ENCODE data around the gene LCN9.

Gene LCN9

DNA sequence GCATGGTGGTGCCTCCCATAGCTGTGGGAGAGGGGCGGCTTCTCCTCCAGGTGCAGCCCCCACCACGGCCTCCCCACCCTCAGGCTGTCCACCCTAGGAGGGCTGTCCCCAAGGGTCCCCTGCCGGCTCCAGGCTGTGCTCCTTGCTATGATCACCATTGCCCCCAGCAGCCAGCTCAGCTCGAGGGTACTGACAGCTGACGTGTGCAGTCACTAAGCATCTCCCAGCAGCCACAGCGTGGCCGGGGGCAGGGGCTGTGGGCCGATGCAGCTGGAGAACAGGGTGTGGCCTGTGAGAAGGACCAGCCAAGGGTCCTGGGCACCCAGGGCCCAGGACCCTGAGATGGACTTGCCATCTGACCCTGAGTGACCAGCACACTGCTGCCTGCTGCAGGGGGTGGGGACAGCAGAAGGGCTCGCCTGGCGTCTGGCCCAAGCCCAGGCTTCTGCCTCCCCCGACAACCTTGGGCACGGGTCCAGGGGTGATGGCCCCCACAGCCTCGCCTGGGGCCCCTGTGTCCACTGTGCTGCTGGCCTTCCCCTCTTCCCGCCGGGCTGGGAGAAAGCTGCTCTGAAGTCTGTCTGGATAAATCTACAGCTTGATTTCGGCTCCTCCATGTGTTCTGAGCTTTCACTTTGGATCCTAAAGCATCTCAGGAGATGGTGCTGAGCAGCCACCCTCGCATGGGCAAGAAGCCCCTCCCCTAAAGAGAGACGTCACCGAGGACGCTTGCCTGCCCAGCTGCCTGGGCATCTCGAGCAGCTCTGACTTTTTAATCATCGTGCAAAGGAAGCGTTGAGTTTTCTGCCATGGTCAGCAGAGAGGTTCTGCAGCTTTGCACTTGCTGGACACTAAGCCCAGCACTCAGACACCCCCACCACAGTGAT lies 44.4 kb downstream of the LCN9 start:
- no peak overlapping the region for H3K4me2 ChIP-seq (ENCODE audit: low read length)
- H3K56ac ChIP-seq (ENCODE audit: low read length) = no peak overlapping the region
- no peak overlapping the region for H4K5ac ChIP-seq (ENCODE audit: low read length)
- no peaks in the 10 kb centered on the region for H3K27me3 ChIP-seq (ENCODE audit: insufficient read depth, low read length, poor library complexity)
- no peak overlapping the region for H4K8ac ChIP-seq (ENCODE audit: low read depth, low read length)
- no peaks in the 10 kb centered on the region for H3K79me1 ChIP-seq (ENCODE audit: low read length)
- H2AK5ac ChIP-seq (ENCODE audit: low read length) = no peak overlapping the region
- H2BK120ac ChIP-seq (ENCODE audit: low read depth, low read length) = no peak overlapping the region
- no peaks in the 10 kb centered on the region for H3K4me1 ChIP-seq (ENCODE audit: control insufficient read depth, low read depth, low read length)
- H3K36me3 ChIP-seq (ENCODE audit: control insufficient read depth, insufficient read depth, low read length) = no peaks in the 10 kb centered on the region
- no peak overlapping the region for H3K4ac ChIP-seq (ENCODE audit: low read depth, low read length)
- no peak overlapping the region for H3K9ac ChIP-seq (ENCODE audit: low read length)
- no peak overlapping the region for H3K27ac ChIP-seq (ENCODE audit: low read depth, low read length)
- no peak overlapping the region for H3K23ac ChIP-seq (ENCODE audit: low read length)
- no peak overlapping the region for H2BK15ac ChIP-seq (replicated peaks; ENCODE audit: low read depth)
- H3K18ac ChIP-seq (ENCODE audit: low read length) = no peak overlapping the region
- WGBS (ENCODE audit: extremely low coverage, insufficient coverage, low lambda C conversion rate) = no CpG with 5 or more reads among the region's 23 CpGs
- no peak overlapping the region for H3K4me3 ChIP-seq (ENCODE audit: low read length)
- no peaks in the 10 kb centered on the region for H3K79me2 ChIP-seq (ENCODE audit: control insufficient read depth, insufficient read depth, low read length)
- H2BK5ac ChIP-seq (ENCODE audit: low read length) = no peak overlapping the region
- DNase-seq = no peak

DNA sequence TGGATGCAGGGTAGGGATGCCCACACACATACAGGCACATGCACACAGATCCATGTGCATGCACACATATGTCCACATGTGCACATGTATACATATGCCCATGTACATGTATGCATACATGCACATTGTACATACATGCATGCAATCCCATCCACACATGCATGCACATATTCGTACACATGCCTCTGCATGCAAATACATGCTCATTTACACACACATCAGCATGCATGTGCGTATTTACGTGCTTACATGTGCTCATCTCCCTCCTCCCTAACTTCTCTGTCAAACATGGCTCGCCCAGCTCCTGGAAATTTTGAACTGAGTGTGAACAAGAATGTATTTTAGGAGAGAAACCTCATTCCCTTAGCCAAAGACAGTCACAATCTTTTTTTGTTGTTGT lies 45.1 kb downstream of the LCN9 start:
- Histone ChIP-seq H3K4me3 (ENCODE audit: low read length) (no peak overlapping the region), H3K36me3 (ENCODE audit: control insufficient read depth, insufficient read depth, low read length) (no peaks in the 10 kb centered on the region), H2BK15ac (replicated peaks; ENCODE audit: low read depth) (no peak overlapping the region), H3K27me3 (ENCODE audit: insufficient read depth, low read length, poor library complexity) (no peaks in the 10 kb centered on the region), H3K56ac (ENCODE audit: low read length) (no peak overlapping the region), H2BK120ac (ENCODE audit: low read depth, low read length) (no peak overlapping the region), H3K4me1 (ENCODE audit: control insufficient read depth, low read depth, low read length) (no peaks in the 10 kb centered on the region), H3K4me2 (ENCODE audit: low read length) (no peak overlapping the region), H3K9ac (ENCODE audit: low read length) (no peak overlapping the region), H4K8ac (ENCODE audit: low read depth, low read length) (no peak overlapping the region), H2BK5ac (ENCODE audit: low read length) (no peak overlapping the region), H3K4ac (ENCODE audit: low read depth, low read length) (no peak overlapping the region), H3K23ac (ENCODE audit: low read length) (no peak overlapping the region), H3K18ac (ENCODE audit: low read length) (no peak overlapping the region), H2AK5ac (ENCODE audit: low read length) (no peak overlapping the region), H3K27ac (ENCODE audit: low read depth, low read length) (no peak overlapping the region), H3K79me2 (ENCODE audit: control insufficient read depth, insufficient read depth, low read length) (no peaks in the 10 kb centered on the region), H4K5ac (ENCODE audit: low read length) (no peak overlapping the region), H3K79me1 (ENCODE audit: low read length) (no peaks in the 10 kb centered on the region)
- DNase-seq = no peak
- WGBS (ENCODE audit: extremely low coverage, insufficient coverage, low lambda C conversion rate) = no CpG with 5 or more reads among the region's 4 CpGs

DNA sequence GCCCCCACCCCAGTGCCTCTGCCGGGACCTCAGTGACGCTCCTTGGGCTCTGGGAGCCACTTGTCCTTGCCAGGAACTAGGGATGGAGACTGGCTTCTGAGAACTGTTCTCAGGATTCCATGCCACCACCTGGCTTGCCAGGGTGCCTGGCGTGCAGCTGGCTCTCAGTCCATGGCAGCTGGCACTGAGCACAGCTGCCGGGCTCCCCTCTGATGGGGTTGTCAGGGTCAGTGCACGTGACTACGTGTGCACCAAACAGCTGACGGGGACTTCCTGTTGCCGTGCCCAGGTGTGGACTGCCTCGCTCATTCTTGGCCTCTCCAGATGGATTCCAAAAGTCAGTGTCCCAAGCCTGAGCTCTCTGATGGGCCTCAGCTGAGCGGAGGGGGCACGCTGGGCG lies 48.3 kb downstream of the LCN9 start:
- Histone ChIP-seq H3K79me2 (ENCODE audit: control insufficient read depth, insufficient read depth, low read length) (no peaks in the 10 kb centered on the region), H4K8ac (ENCODE audit: low read depth, low read length) (no peak overlapping the region), H3K18ac (ENCODE audit: low read length) (no peak overlapping the region), H2AK5ac (ENCODE audit: low read length) (no peak overlapping the region), H3K79me1 (ENCODE audit: low read length) (no peaks in the 10 kb centered on the region), H2BK120ac (ENCODE audit: low read depth, low read length) (no peak overlapping the region), H3K9ac (ENCODE audit: low read length) (no peak overlapping the region), H3K27ac (ENCODE audit: low read depth, low read length) (no peak overlapping the region), H3K4me3 (ENCODE audit: low read length) (no peak overlapping the region), H2BK5ac (ENCODE audit: low read length) (no peak overlapping the region), H3K4ac (ENCODE audit: low read depth, low read length) (no peak overlapping the region), H2BK15ac (replicated peaks; ENCODE audit: low read depth) (no peak overlapping the region), H3K4me2 (ENCODE audit: low read length) (no peak overlapping the region), H3K27me3 (ENCODE audit: insufficient read depth, low read length, poor library complexity) (peaks cover 5% of the 10 kb centered on the region), H4K5ac (ENCODE audit: low read length) (no peak overlapping the region), H3K23ac (ENCODE audit: low read length) (no peak overlapping the region), H3K4me1 (ENCODE audit: control insufficient read depth, low read depth, low read length) (no peaks in the 10 kb centered on the region), H3K36me3 (ENCODE audit: control insufficient read depth, insufficient read depth, low read length) (no peaks in the 10 kb centered on the region), H3K56ac (ENCODE audit: low read length) (no peak overlapping the region)
- DNase-seq = no peak
- no CpG with 5 or more reads among the region's 12 CpGs for WGBS (ENCODE audit: extremely low coverage, insufficient coverage, low lambda C conversion rate)

DNA sequence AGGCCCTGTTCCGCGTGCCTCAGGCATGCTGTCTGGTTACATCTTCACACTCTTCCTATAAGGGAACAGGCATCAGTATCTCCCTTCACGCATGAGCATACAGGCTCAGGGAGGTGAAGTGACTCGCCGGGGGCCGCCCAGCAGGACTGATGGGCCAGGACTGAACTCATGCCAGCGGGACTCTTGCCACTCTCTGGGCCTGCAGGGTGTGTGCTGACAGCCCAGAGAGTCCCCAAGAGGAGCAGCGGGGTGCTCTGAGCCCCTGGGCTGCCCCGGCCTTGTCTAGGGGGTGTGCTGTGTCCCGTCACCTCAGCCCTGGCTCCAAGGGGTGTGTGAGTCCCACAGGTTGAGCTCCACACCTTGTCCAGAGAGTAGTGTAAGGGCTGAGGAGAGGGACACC lies 48.8 kb downstream of the LCN9 start:
- H3K79me2 ChIP-seq (ENCODE audit: control insufficient read depth, insufficient read depth, low read length) = no peaks in the 10 kb centered on the region
- H3K4me3 ChIP-seq (ENCODE audit: low read length) = no peak overlapping the region
- no peak overlapping the region for H3K23ac ChIP-seq (ENCODE audit: low read length)
- no peak overlapping the region for H3K4me2 ChIP-seq (ENCODE audit: low read length)
- H3K56ac ChIP-seq (ENCODE audit: low read length) = no peak overlapping the region
- H3K27ac ChIP-seq (ENCODE audit: low read depth, low read length) = no peak overlapping the region
- H3K4me1 ChIP-seq (ENCODE audit: control insufficient read depth, low read depth, low read length) = no peaks in the 10 kb centered on the region
- peaks cover 5% of the 10 kb centered on the region for H3K27me3 ChIP-seq (ENCODE audit: insufficient read depth, low read length, poor library complexity)
- H3K4ac ChIP-seq (ENCODE audit: low read depth, low read length) = no peak overlapping the region
- H3K36me3 ChIP-seq (ENCODE audit: control insufficient read depth, insufficient read depth, low read length) = no peaks in the 10 kb centered on the region
- H2BK120ac ChIP-seq (ENCODE audit: low read depth, low read length) = no peak overlapping the region
- no peak overlapping the region for H4K8ac ChIP-seq (ENCODE audit: low read depth, low read length)
- no peak overlapping the region for H3K18ac ChIP-seq (ENCODE audit: low read length)
- H3K9ac ChIP-seq (ENCODE audit: low read length) = no peak overlapping the region
- no peak for DNase-seq
- H2BK5ac ChIP-seq (ENCODE audit: low read length) = no peak overlapping the region
- H4K5ac ChIP-seq (ENCODE audit: low read length) = no peak overlapping the region
- no peaks in the 10 kb centered on the region for H3K79me1 ChIP-seq (ENCODE audit: low read length)
- no peak overlapping the region for H2AK5ac ChIP-seq (ENCODE audit: low read length)
- no CpG with 5 or more reads among the region's 10 CpGs for WGBS (ENCODE audit: extremely low coverage, insufficient coverage, low lambda C conversion rate)
- no peak overlapping the region for H2BK15ac ChIP-seq (replicated peaks; ENCODE audit: low read depth)

DNA sequence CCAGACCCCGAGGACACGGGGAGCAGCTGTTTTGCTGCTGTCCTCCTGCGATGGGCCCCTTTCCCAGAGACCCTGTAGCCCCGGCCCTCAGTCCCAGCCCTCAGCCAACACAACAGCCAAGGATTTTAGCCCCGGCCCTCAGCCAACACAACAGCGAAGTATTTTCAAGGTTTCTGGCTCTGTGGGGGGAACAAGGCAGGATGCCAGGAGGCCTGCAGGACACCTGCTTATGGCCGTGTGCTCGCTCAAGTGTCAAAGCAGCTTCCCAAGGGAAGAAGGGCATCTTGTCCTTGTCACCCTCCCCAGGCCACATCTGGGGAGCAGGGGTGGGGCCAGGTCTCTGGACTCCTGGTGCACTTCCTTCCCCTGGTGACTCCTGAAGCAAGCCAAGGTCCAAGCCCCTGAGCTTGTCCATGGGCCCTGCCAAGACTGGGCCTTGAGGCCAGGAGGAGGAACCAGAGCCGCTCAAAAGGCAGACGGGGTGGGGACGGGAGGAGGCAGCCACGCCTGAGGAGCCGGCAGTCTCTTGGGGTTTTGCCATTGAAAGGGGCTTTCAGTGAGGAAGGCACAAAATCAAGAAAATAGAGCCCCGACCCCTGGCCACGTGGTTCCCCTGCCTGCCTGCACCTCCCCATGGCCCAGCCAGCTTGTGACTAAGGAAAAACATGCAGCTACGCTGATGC lies 49.6 kb downstream of the LCN9 start:
- no peaks in the 10 kb centered on the region for H3K36me3 ChIP-seq (ENCODE audit: control insufficient read depth, insufficient read depth, low read length)
- no peaks in the 10 kb centered on the region for H3K79me1 ChIP-seq (ENCODE audit: low read length)
- peaks cover 5% of the 10 kb centered on the region for H3K27me3 ChIP-seq (ENCODE audit: insufficient read depth, low read length, poor library complexity)
- H2BK120ac ChIP-seq (ENCODE audit: low read depth, low read length) = no peak overlapping the region
- H3K4ac ChIP-seq (ENCODE audit: low read depth, low read length) = no peak overlapping the region
- H4K5ac ChIP-seq (ENCODE audit: low read length) = no peak overlapping the region
- H2AK5ac ChIP-seq (ENCODE audit: low read length) = no peak overlapping the region
- no peak overlapping the region for H3K23ac ChIP-seq (ENCODE audit: low read length)
- no peak for DNase-seq
- H3K4me1 ChIP-seq (ENCODE audit: control insufficient read depth, low read depth, low read length) = no peaks in the 10 kb centered on the region
- H3K9ac ChIP-seq (ENCODE audit: low read length) = no peak overlapping the region
- WGBS (ENCODE audit: extremely low coverage, insufficient coverage, low lambda C conversion rate) = no CpG with 5 or more reads among the region's 16 CpGs
- H3K27ac ChIP-seq (ENCODE audit: low read depth, low read length) = no peak overlapping the region
- H3K4me3 ChIP-seq (ENCODE audit: low read length) = no peak overlapping the region
- H3K56ac ChIP-seq (ENCODE audit: low read length) = no peak overlapping the region
- H3K79me2 ChIP-seq (ENCODE audit: control insufficient read depth, insufficient read depth, low read length) = no peaks in the 10 kb centered on the region
- no peak overlapping the region for H3K4me2 ChIP-seq (ENCODE audit: low read length)
- no peak overlapping the region for H4K8ac ChIP-seq (ENCODE audit: low read depth, low read length)
- H2BK5ac ChIP-seq (ENCODE audit: low read length) = no peak overlapping the region
- no peak overlapping the region for H2BK15ac ChIP-seq (replicated peaks; ENCODE audit: low read depth)
- no peak overlapping the region for H3K18ac ChIP-seq (ENCODE audit: low read length)

All from mesendoderm (in vitro differentiated cells).